Activated naive CD8-positive, alpha-beta T cell (primary cell): ENCODE data around the gene TMEM239.
A peak's percentile ranks its signal among the peaks of the same experiment; 100 is the strongest.

Experiments
- H3K27ac Mint-ChIP-seq: one replicate; pipeline ENCODE4 v1.8.0; 2021; ENCODE audit warnings: mixed read lengths
- H3K27me3 Mint-ChIP-seq: one replicate; pipeline ENCODE4 v1.8.0; 2021; ENCODE audit warnings: mixed read lengths
- H3K36me3 Mint-ChIP-seq: one replicate; pipeline ENCODE4 v1.8.0; 2021; ENCODE audit warnings: mixed read lengths
- H3K4me1 Mint-ChIP-seq: one replicate; pipeline ENCODE4 v1.8.0; 2021; ENCODE audit warnings: low read depth, mixed read lengths
- H3K4me3 Mint-ChIP-seq: one replicate; pipeline ENCODE4 v1.8.0; 2021; ENCODE audit warnings: mild to moderate bottlenecking, mixed read lengths
- H3K9me3 Mint-ChIP-seq: one replicate; pipeline ENCODE4 v1.8.0; 2021; ENCODE audit warnings: low read depth, mixed read lengths

Gene TMEM239

GRCh38 chr20:2796011-2796660 is 20.0 kb upstream of the TMEM239 start:
- Mint-ChIP-seq H3K27ac (no peak overlapping the region), H3K4me1 (peaks cover 20% of the 10 kb centered on the region), H3K36me3 (peaks cover 6% of the 10 kb centered on the region), H3K27me3 (peaks cover 27% of the 10 kb centered on the region), H3K4me3 (no peak overlapping the region), H3K9me3 (no peaks in the 10 kb centered on the region)

GRCh38 chr20:2797136-2797983 is 18.8 kb upstream of the TMEM239 start:
- peaks cover 23% of the 10 kb centered on the region for H3K4me1 Mint-ChIP-seq
- H3K27me3 Mint-ChIP-seq, result peaks cover 24% of the 10 kb centered on the region
- H3K9me3 Mint-ChIP-seq, result no peaks in the 10 kb centered on the region
- H3K4me3 Mint-ChIP-seq, result no peak overlapping the region
- H3K27ac Mint-ChIP-seq, result no peak overlapping the region
- H3K36me3 Mint-ChIP-seq, result peaks cover 6% of the 10 kb centered on the region

- Mint-ChIP-seq H3K9me3 (no peaks in the 10 kb centered on the region), H3K36me3 (peaks cover 5% of the 10 kb centered on the region), H3K4me1 (peaks cover 23% of the 10 kb centered on the region), H3K27me3 (peaks cover 27% of the 10 kb centered on the region), H3K4me3 (no peak overlapping the region), H3K27ac (no peak overlapping the region)
These were observed 17.9 kb upstream of the TMEM239 start for GRCh38 chr20:2798095-2798805.

- H3K4me3 Mint-ChIP-seq, result peak overlapping the region; percentile 97
- peaks cover 23% of the 10 kb centered on the region for H3K4me1 Mint-ChIP-seq
- H3K27ac Mint-ChIP-seq, result no peak overlapping the region
- H3K27me3 Mint-ChIP-seq, result peaks cover 25% of the 10 kb centered on the region
- H3K9me3 Mint-ChIP-seq, result no peaks in the 10 kb centered on the region
- peaks cover 4% of the 10 kb centered on the region for H3K36me3 Mint-ChIP-seq
These were observed 17.4 kb upstream of the TMEM239 start for GRCh38 chr20:2798814-2799213.

- peak overlapping the region; percentile 97 for H3K4me3 Mint-ChIP-seq
- H3K9me3 Mint-ChIP-seq, result no peaks in the 10 kb centered on the region
- no peak overlapping the region for H3K27ac Mint-ChIP-seq
- peaks cover 28% of the 10 kb centered on the region for H3K27me3 Mint-ChIP-seq
- H3K36me3 Mint-ChIP-seq, result peaks cover 4% of the 10 kb centered on the region
- H3K4me1 Mint-ChIP-seq, result peaks cover 23% of the 10 kb centered on the region
These were observed 16.9 kb upstream of the TMEM239 start for GRCh38 chr20:2799271-2799670.

- Mint-ChIP-seq H3K27ac (peak overlapping the region; percentile 68), H3K9me3 (no peaks in the 10 kb centered on the region), H3K27me3 (peaks cover 31% of the 10 kb centered on the region), H3K4me3 (peak overlapping the region; percentile 97), H3K36me3 (peaks cover 4% of the 10 kb centered on the region), H3K4me1 (peaks cover 23% of the 10 kb centered on the region)
These were observed 16.3 kb upstream of the TMEM239 start for GRCh38 chr20:2799688-2800520.

GRCh38 chr20:2800521-2801285 is 15.5 kb upstream of the TMEM239 start, which contains the start of gene CPXM1:
Gene CPXM1, minus strand, starts transcription at chr20:2800627. Its CDS starts 55 bp downstream, at chr20:2800572.
- peak within 1 kb of the TSS; percentile 97 for H3K4me3 Mint-ChIP-seq
- H3K36me3 Mint-ChIP-seq, result peaks cover 4% of the 10 kb centered on the region
- H3K4me1 Mint-ChIP-seq, result peaks cover 23% of the 10 kb centered on the region
- H3K27me3 Mint-ChIP-seq, result peaks cover 31% of the 10 kb centered on the region
- no peaks in the 10 kb centered on the region for H3K9me3 Mint-ChIP-seq
- peak within 1 kb of the TSS; percentile 68 for H3K27ac Mint-ChIP-seq

- Mint-ChIP-seq H3K27ac (peak overlapping the region; percentile 11), H3K4me3 (peak overlapping the region; percentile 74), H3K4me1 (peaks cover 23% of the 10 kb centered on the region), H3K36me3 (peaks cover 4% of the 10 kb centered on the region), H3K9me3 (no peaks in the 10 kb centered on the region), H3K27me3 (peaks cover 34% of the 10 kb centered on the region)
These were observed 14.9 kb upstream of the TMEM239 start for GRCh38 chr20:2801286-2801728.

GRCh38 chr20:2804041-2804828 is 11.9 kb upstream of the TMEM239 start:
- H3K27ac Mint-ChIP-seq, result no peak overlapping the region
- H3K9me3 Mint-ChIP-seq, result no peaks in the 10 kb centered on the region
- peaks cover 22% of the 10 kb centered on the region for H3K4me1 Mint-ChIP-seq
- H3K36me3 Mint-ChIP-seq, result peaks cover 7% of the 10 kb centered on the region
- no peak overlapping the region for H3K4me3 Mint-ChIP-seq
- peaks cover 29% of the 10 kb centered on the region for H3K27me3 Mint-ChIP-seq

GRCh38 chr20:2804852-2805688 is 11.1 kb upstream of the TMEM239 start:
- Mint-ChIP-seq H3K4me1 (peaks cover 13% of the 10 kb centered on the region), H3K27me3 (peaks cover 24% of the 10 kb centered on the region), H3K27ac (no peak overlapping the region), H3K9me3 (no peaks in the 10 kb centered on the region), H3K36me3 (peaks cover 3% of the 10 kb centered on the region), H3K4me3 (no peak overlapping the region)

GRCh38 chr20:2805689-2806350 is 10.3 kb upstream of the TMEM239 start:
- H3K27me3 Mint-ChIP-seq, result peaks cover 24% of the 10 kb centered on the region

GRCh38 chr20:2806351-2806701 is 9.8 kb upstream of the TMEM239 start:
- Mint-ChIP-seq H3K9me3 (no peaks in the 10 kb centered on the region), H3K36me3 (peaks cover 6% of the 10 kb centered on the region), H3K4me1 (peaks cover 5% of the 10 kb centered on the region), H3K27me3 (peaks cover 27% of the 10 kb centered on the region), H3K27ac (no peak overlapping the region), H3K4me3 (no peak overlapping the region)

More at GRCh38 chr20:2805689-2806350, 10.3 kb upstream of the TMEM239 start:
- Mint-ChIP-seq H3K4me3 (no peak overlapping the region), H3K27ac (no peak overlapping the region), H3K4me1 (peaks cover 10% of the 10 kb centered on the region), H3K36me3 (peaks cover 3% of the 10 kb centered on the region), H3K9me3 (no peaks in the 10 kb centered on the region)
